GM21360 (cell line): ENCODE measurements around the gene SNX33.
A peak's percentile ranks its signal among the peaks of the same experiment; 100 is the strongest.
"Not testable (repeated sequence)": the region's sequence is repeated elsewhere in the genome, so short reads cannot be mapped to it uniquely, and the experiment has no call there.

Experiments used
- ATAC-seq: cut with Tn5 transposase; IDR thresholded peaks from one replicate; pipeline ENCODE4 v1.9.1; 2021; ENCODE audit warnings: mild to moderate bottlenecking, moderate library complexity; ENCODE audit not compliant: unreplicated experiment

SNX33 gene

GRCh38 chr15:75647370-75648155, at the start of gene SNX33:
Gene SNX33, plus strand, starts transcription at chr15:75647912. Its CDS starts 1,191 bp downstream, at chr15:75649103.
- ATAC-seq = no peak

GRCh38 chr15:75598361-75598760, 49.4 kb upstream of the SNX33 start:
- no peak for ATAC-seq

- no peak for ATAC-seq
These were observed 48.3 kb upstream of the SNX33 start for GRCh38 chr15:75599401-75599800.

GRCh38 chr15:75606026-75606425, 41.7 kb upstream of the SNX33 start:
- no peak for ATAC-seq

- no peak for ATAC-seq
These were observed 40.7 kb upstream of the SNX33 start for GRCh38 chr15:75606711-75607699.

- no peak for ATAC-seq
These were observed 30.9 kb upstream of the SNX33 start for GRCh38 chr15:75616766-75617165.

- ATAC-seq = no peak
These were observed 27.5 kb upstream of the SNX33 start for GRCh38 chr15:75620058-75620820.

GRCh38 chr15:75620841-75621391, 26.8 kb upstream of the SNX33 start:
- ATAC-seq = no peak

GRCh38 chr15:75622505-75622904, 25.2 kb upstream of the SNX33 start:
- ATAC-seq = no peak

GRCh38 chr15:75625542-75626347, 22.0 kb upstream of the SNX33 start, which contains the start of gene SNUPN:
Gene SNUPN, minus strand, starts transcription at chr15:75625725. Its CDS starts 4,674 bp downstream, at chr15:75621051.
- peak; percentile 78 for ATAC-seq

- ATAC-seq = no peak
These were observed 15.8 kb upstream of the SNX33 start for GRCh38 chr15:75631935-75632334.

GRCh38 chr15:75633922-75634321, 13.8 kb upstream of the SNX33 start:
- ATAC-seq = not testable (repeated sequence)

- no peak for ATAC-seq
These were observed 11.7 kb upstream of the SNX33 start for GRCh38 chr15:75636026-75636425.

GRCh38 chr15:75637245-75638009, 10.3 kb upstream of the SNX33 start:
- no peak for ATAC-seq

- ATAC-seq = no peak
These were observed 8.5 kb upstream of the SNX33 start for GRCh38 chr15:75639191-75639708.

GRCh38 chr15:75639709-75640482, 7.8 kb upstream of the SNX33 start, which contains the start of gene IMP3:
Gene IMP3, minus strand, starts transcription at chr15:75640224. Its CDS starts 56 bp downstream, at chr15:75640168.
- peak; percentile 85 for ATAC-seq

- ATAC-seq = peak; percentile 32
These were observed 7.1 kb upstream of the SNX33 start for GRCh38 chr15:75640483-75641178.
